HUES64 (cell line): ENCODE measurements around the gene KRTAP9-3.
"Not testable (repeated sequence)": the region's sequence is repeated elsewhere in the genome, so short reads cannot be mapped to it uniquely, and the experiment has no call there.

Experiments
- H3K27ac ChIP-seq: 2 replicates; pipeline ENCODE4 v1.7.0; 2013; ENCODE audit warnings: low read depth, low read length, inconsistent platforms
- H3K27me3 ChIP-seq: 2 replicates; pipeline ENCODE4 v1.6.1; 2013; ENCODE audit warnings: mild to moderate bottlenecking, low read length; ENCODE audit not compliant: insufficient read depth
- H3K36me3 ChIP-seq: 2 replicates; pipeline ENCODE4 v1.6.1; 2013; ENCODE audit warnings: mild to moderate bottlenecking, low read length; ENCODE audit not compliant: insufficient read depth
- H3K4me1 ChIP-seq: 2 replicates; pipeline ENCODE4 v1.6.1; 2013; ENCODE audit warnings: mild to moderate bottlenecking, low read length, moderate library complexity; ENCODE audit not compliant: insufficient read depth
- H3K4me3 ChIP-seq: 2 replicates; pipeline ENCODE4 v1.5.1; 2013; ENCODE audit warnings: mild to moderate bottlenecking, low read length, moderate library complexity
- H3K9ac ChIP-seq: 2 replicates; pipeline ENCODE4 v1.6.1; 2013; ENCODE audit warnings: mild to moderate bottlenecking, low read depth, low read length
- H3K9me3 ChIP-seq: 2 replicates; pipeline ENCODE4 v1.6.1; 2013; ENCODE audit warnings: low read depth, low read length; ENCODE audit not compliant: insufficient read depth
- WGBS: fragments of 150-250, 120-280 bp; methylation state at CpG from one replicate; pipeline ENCODE4 v1.1.7; 2013; ENCODE audit warnings: missing lambda C conversion rate; 5-methylcytosine and 5-hydroxymethylcytosine counted together

Gene KRTAP9-3

GRCh38 chr17:41254861-41255260, 22.6 kb downstream of the KRTAP9-3 start:
- no peaks in the 10 kb centered on the region for H3K9me3 ChIP-seq
- H3K9ac ChIP-seq = no peak overlapping the region
- no peak overlapping the region for H3K4me3 ChIP-seq
- no peaks in the 10 kb centered on the region for H3K36me3 ChIP-seq
- peaks cover 15% of the 10 kb centered on the region for H3K27me3 ChIP-seq
- WGBS = 50% methylated on average over 1 of the region's 1 CpG
- no peaks in the 10 kb centered on the region for H3K4me1 ChIP-seq
- no peak overlapping the region for H3K27ac ChIP-seq

- not testable (repeated sequence) for H3K9ac ChIP-seq, H3K9me3 ChIP-seq, H3K27ac ChIP-seq, H3K36me3 ChIP-seq, H3K4me3 ChIP-seq, H3K4me1 ChIP-seq
- 78% methylated on average over 5 of the region's 5 CpGs for WGBS
- H3K27me3 ChIP-seq = peaks cover 15% of the 10 kb centered on the region
These were observed 23.4 kb downstream of the KRTAP9-3 start, which contains the start of gene KRTAP9-9 for GRCh38 chr17:41255381-41256290. KRTAP9-9 (plus strand) TSS chr17:41255384.

- H3K9ac ChIP-seq = no peak overlapping the region
- WGBS = no CpG with 5 or more reads among the region's 1 CpG
- no peaks in the 10 kb centered on the region for H3K36me3 ChIP-seq
- H3K9me3 ChIP-seq = no peaks in the 10 kb centered on the region
- no peak overlapping the region for H3K27ac ChIP-seq
- no peaks in the 10 kb centered on the region for H3K4me1 ChIP-seq
- no peak overlapping the region for H3K4me3 ChIP-seq
- peaks cover 12% of the 10 kb centered on the region for H3K27me3 ChIP-seq
These were observed 24.0 kb downstream of the KRTAP9-3 start for GRCh38 chr17:41256291-41256685.

- Histone ChIP-seq H3K36me3 (no peaks in the 10 kb centered on the region), H3K9me3 (no peaks in the 10 kb centered on the region), H3K4me1 (no peaks in the 10 kb centered on the region), H3K27ac (no peak overlapping the region), H3K27me3 (peaks cover 2% of the 10 kb centered on the region; the same call in 1 of the 2 replicates), H3K9ac (no peak overlapping the region), H3K4me3 (no peak overlapping the region)
These were observed 26.2 kb downstream of the KRTAP9-3 start for GRCh38 chr17:41258406-41258805.

GRCh38 chr17:41263212-41263611, 31.0 kb downstream of the KRTAP9-3 start:
- no peaks in the 10 kb centered on the region for H3K36me3 ChIP-seq
- no peaks in the 10 kb centered on the region for H3K9me3 ChIP-seq
- no peak overlapping the region for H3K27ac ChIP-seq
- no peaks in the 10 kb centered on the region; the same call in 1 of the 2 replicates for H3K27me3 ChIP-seq
- H3K9ac ChIP-seq = no peak overlapping the region
- H3K4me1 ChIP-seq = no peaks in the 10 kb centered on the region
- WGBS = 86% methylated on average over 1 of the region's 2 CpGs
- H3K4me3 ChIP-seq = no peak overlapping the region

- Histone ChIP-seq H3K4me3 (no peak overlapping the region), H3K27me3 (no peaks in the 10 kb centered on the region; the same call in 1 of the 2 replicates), H3K36me3 (no peaks in the 10 kb centered on the region), H3K9me3 (no peaks in the 10 kb centered on the region), H3K9ac (no peak overlapping the region), H3K4me1 (no peaks in the 10 kb centered on the region), H3K27ac (no peak overlapping the region)
- 92% methylated on average over 3 of the region's 3 CpGs for WGBS
These were observed 32.4 kb downstream of the KRTAP9-3 start for GRCh38 chr17:41264599-41264998.

GRCh38 chr17:41265078-41265477, 32.8 kb downstream of the KRTAP9-3 start, which contains the start of gene KRTAP9-6:
KRTAP9-6 (plus strand) TSS chr17:41265378; CDS start chr17:41265378, 0 bp downstream.
- H3K27ac ChIP-seq = no peak within 1 kb of the TSS
- no peaks in the 10 kb centered on the region for H3K9me3 ChIP-seq
- no peak within 1 kb of the TSS for H3K4me3 ChIP-seq

GRCh38 chr17:41267711-41268110, 35.5 kb downstream of the KRTAP9-3 start:
- Histone ChIP-seq H3K27me3 (no peaks in the 10 kb centered on the region; the same call in 1 of the 2 replicates), H3K9me3 (no peaks in the 10 kb centered on the region), H3K4me3 (no peak overlapping the region), H3K4me1 (no peaks in the 10 kb centered on the region), H3K27ac (no peak overlapping the region), H3K9ac (no peak overlapping the region), H3K36me3 (no peaks in the 10 kb centered on the region)
- 88% methylated on average over 1 of the region's 3 CpGs for WGBS

More at GRCh38 chr17:41265078-41265477, 32.8 kb downstream of the KRTAP9-3 start, which contains the start of gene KRTAP9-6:
- Histone ChIP-seq H3K4me1 (no peaks in the 10 kb centered on the region), H3K27me3 (no peaks in the 10 kb centered on the region; the same call in 1 of the 2 replicates), H3K9ac (no peak within 1 kb of the TSS), H3K36me3 (no peaks in the 10 kb centered on the region)
- WGBS = 89% methylated on average over 2 of the region's 2 CpGs

- H3K27ac ChIP-seq, H3K27me3 ChIP-seq, H3K9ac ChIP-seq, H3K4me3 ChIP-seq, H3K9me3 ChIP-seq, H3K4me1 ChIP-seq, H3K36me3 ChIP-seq: not testable (repeated sequence)
- WGBS = 64% methylated on average over 1 of the region's 1 CpG
These were observed 39.1 kb downstream of the KRTAP9-3 start for GRCh38 chr17:41271323-41271722.

GRCh38 chr17:41271858-41272257, 39.6 kb downstream of the KRTAP9-3 start:
- Histone ChIP-seq H3K9me3 (no peaks in the 10 kb centered on the region), H3K27ac (no peak overlapping the region), H3K27me3 (no peaks in the 10 kb centered on the region), H3K9ac (no peak overlapping the region), H3K36me3 (no peaks in the 10 kb centered on the region), H3K4me3 (no peak overlapping the region), H3K4me1 (no peaks in the 10 kb centered on the region)
- 84% methylated on average over 1 of the region's 1 CpG for WGBS

- not testable (repeated sequence) for H3K4me3 ChIP-seq, H3K27me3 ChIP-seq, H3K27ac ChIP-seq, H3K4me1 ChIP-seq, H3K9ac ChIP-seq, H3K36me3 ChIP-seq, H3K9me3 ChIP-seq
- WGBS = 84% methylated on average over 3 of the region's 3 CpGs
These were observed 43.5 kb downstream of the KRTAP9-3 start, which contains the start of gene KRTAP9-7 for GRCh38 chr17:41275648-41276190. KRTAP9-7 (plus strand) TSS chr17:41275698; CDS start chr17:41275698, 0 bp downstream.
